Body of pancreas (tissue), 4 donors: ENCODE measurements around the gene NIFK. TPM values are rescaled to one million over a fixed set of nuclear protein-coding genes. Genes with fewer than 3 reads are reported as not detected.
"Not testable (repeated sequence)": the region's sequence is repeated elsewhere in the genome, so short reads cannot be mapped to it uniquely, and the experiment has no call there.

Experiments
- ATAC-seq: fragments of 150-250 bp; one replicate; pipeline ENCODE4 v1.9.1; 2016
- DNase-seq, 4 donors: peaks; one replicate each; pipeline ENCODE4 v3.0.0-alpha.2; 2019
- H3K27ac ChIP-seq, 4 donors: fragments of 200-600 bp; sonication (generic); 1 replicate in 3 of 4; 2 replicates in 1 of 4; pipeline versions ENCODE4 v1.5.1 to v1.6.1; 2016 to 2019; ENCODE audit warnings: mild to moderate bottlenecking in 1 of 4, mixed read lengths in 1 of 4, moderate library complexity in 1 of 4
- H3K27me3 ChIP-seq, 2 donors: fragments of 200-600 bp; sonication (generic); one replicate each; pipeline ENCODE4 v1.6.0; 2016; ENCODE audit warnings: mild to moderate bottlenecking in 1 of 2
- H3K36me3 ChIP-seq, 2 donors: fragments of 200-600 bp; sonication (generic); replicated peaks in 1 of 2; 2 replicates each; pipeline ENCODE4 v1.5.1; 2016; ENCODE audit warnings: low read depth in 2 of 2; ENCODE audit not compliant: insufficient read depth in 1 of 2
- H3K4me1 ChIP-seq: fragments of 200-600 bp; sonication (generic); one replicate; pipeline ENCODE4 v1.6.0; 2016
- H3K4me3 ChIP-seq, 2 donors: fragments of 200-600 bp; sonication (generic); 1 replicate in 1 of 2; 2 replicates in 1 of 2; pipeline ENCODE4 v1.5.1; 2016 to 2019
- H3K9me3 ChIP-seq, 3 donors: fragments of 200-600 bp; sonication (generic); 1 replicate in 2 of 3; 2 replicates in 1 of 3; pipeline ENCODE4 v1.5.1; 2016
- CTCF ChIP-seq, 7 experiments: fragments of 450-650 bp in 4 of 7; fragments of 200-600 bp in 3 of 7; sonication (generic) in 3 of 7; IDR thresholded peaks; one replicate each; pipeline ENCODE4 v1.5.1; 2016 to 2019; ENCODE audit warnings: antibody characterized with exemption in 7 of 7
- POLR2A ChIP-seq, 3 donors: fragments of 450-650 bp; IDR thresholded peaks; one replicate each; pipeline ENCODE4 v1.6.1; 2016; ENCODE audit warnings: antibody characterized with exemption in 3 of 3, mild to moderate bottlenecking in 2 of 3
- WGBS, 2 donors: methylation state at CpG; one replicate each; pipeline ENCODE4 v1.1.5; 2017; 5-methylcytosine and 5-hydroxymethylcytosine counted together
- intact Hi-C: fragments of 100-400 bp; cut with DNase I; formaldehyde crosslinking; loops from one replicate; pipeline ENCODE4 v1.15.1; 2023
- total RNA-seq, 2 donors: library from RNA; depleted of rRNA; stranded (reverse); fragments of >200 nt; gene quantifications; one replicate each; pipeline ENCODE4 v1.1.0, GENCODE V29; 2016

The NIFK gene
- total RNA-seq, 2 donors from 2014 or later, result 20.8 to 26.4 TPM

DNA sequence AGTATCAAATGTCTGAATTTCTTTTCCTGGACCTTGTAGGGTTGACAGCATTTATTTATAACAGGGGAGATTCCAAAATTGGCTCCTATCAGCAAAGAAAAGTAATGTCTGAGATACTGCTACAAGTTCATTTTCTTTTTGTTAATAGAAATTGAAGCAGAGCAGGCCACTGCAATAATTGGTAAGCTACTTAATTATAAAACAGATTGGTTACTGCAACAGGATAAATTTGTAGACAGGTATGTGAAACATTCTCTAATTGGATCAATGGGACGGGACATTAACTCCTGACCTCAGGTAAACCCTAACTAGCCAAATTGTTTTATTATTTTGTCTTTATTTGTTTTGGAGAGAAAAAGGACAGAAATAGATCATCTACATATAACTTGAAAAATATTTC is 20.5 kb downstream of the NIFK start:
- peak overlapping the region in 3 of 4 donors; percentile 32 to 69 (median 40) for H3K27ac ChIP-seq
- no peak overlapping the region for H3K4me3 ChIP-seq
- H3K36me3 ChIP-seq, result no peaks in the 10 kb centered on the region
- DNase-seq (no peak), ATAC-seq (peak; percentile 30)
- no peaks in the 10 kb centered on the region for H3K9me3 ChIP-seq
- H3K27me3 ChIP-seq, result no peaks in the 10 kb centered on the region
- intact Hi-C loops, result no loop called here
- 46 to 72% methylated on average over 1 of the region's 1 CpG for WGBS, 2 donors
- TF ChIP-seq POLR2A (IDR thresholded peaks at IDR 0.05) (no peak), CTCF (IDR thresholded peaks at IDR 0.05) (no peak)
- H3K4me1 ChIP-seq, result peaks cover 7% of the 10 kb centered on the region

GRCh38 chr2:121711481-121711880 is 25.2 kb downstream of the NIFK start:
- H3K27me3 ChIP-seq, intact Hi-C loops, H3K36me3 ChIP-seq, DNase-seq, H3K9me3 ChIP-seq, H3K4me3 ChIP-seq, ATAC-seq: not testable (repeated sequence)
- peak overlapping the region in 2 of 4 donors; percentile 87 to 88 for H3K27ac ChIP-seq
- 68 to 97% methylated on average over 3 of the region's 3 CpGs for WGBS, 2 donors
- peaks cover 20% of the 10 kb centered on the region for H3K4me1 ChIP-seq

- DNase-seq (no peak), ATAC-seq (no peak)
- Histone ChIP-seq H3K27ac (peak overlapping the region; percentile 45 to 88 (median 76)), H3K4me1 (peaks cover 22% of the 10 kb centered on the region), H3K4me3 (no peak overlapping the region), H3K36me3 (no peaks in the 10 kb centered on the region), H3K9me3 (no peaks in the 10 kb centered on the region), H3K27me3 (no peaks in the 10 kb centered on the region)
- TF ChIP-seq POLR2A (IDR thresholded peaks at IDR 0.05) (no peak), CTCF (IDR thresholded peaks at IDR 0.05) (no peak)
- intact Hi-C loops, result no loop called here
- WGBS, 2 donors, result 44 to 49% methylated on average over 5 to 7 of the region's 7 CpGs
Observed at GRCh38 chr2:121710470-121711170, 26.1 kb downstream of the NIFK start.

GRCh38 chr2:121709776-121710469 is 26.8 kb downstream of the NIFK start:
- no peaks in the 10 kb centered on the region for H3K9me3 ChIP-seq
- DNase-seq, result peak in 1 of 4 donors; percentile 17
- no peak overlapping the region for H3K4me3 ChIP-seq
- intact Hi-C loops, result no loop called here
- no peaks in the 10 kb centered on the region for H3K36me3 ChIP-seq
- no peak for ATAC-seq
- TF ChIP-seq CTCF (IDR thresholded peaks at IDR 0.05), result no peak
- no peak for TF ChIP-seq POLR2A (IDR thresholded peaks at IDR 0.05)
- no peaks in the 10 kb centered on the region for H3K27me3 ChIP-seq
- peak overlapping the region; percentile 45 to 88 (median 76) for H3K27ac ChIP-seq
- H3K4me1 ChIP-seq, result peaks cover 22% of the 10 kb centered on the region
- WGBS, 2 donors, result 53 to 54% methylated on average over 10 to 11 of the region's 11 CpGs

DNA sequence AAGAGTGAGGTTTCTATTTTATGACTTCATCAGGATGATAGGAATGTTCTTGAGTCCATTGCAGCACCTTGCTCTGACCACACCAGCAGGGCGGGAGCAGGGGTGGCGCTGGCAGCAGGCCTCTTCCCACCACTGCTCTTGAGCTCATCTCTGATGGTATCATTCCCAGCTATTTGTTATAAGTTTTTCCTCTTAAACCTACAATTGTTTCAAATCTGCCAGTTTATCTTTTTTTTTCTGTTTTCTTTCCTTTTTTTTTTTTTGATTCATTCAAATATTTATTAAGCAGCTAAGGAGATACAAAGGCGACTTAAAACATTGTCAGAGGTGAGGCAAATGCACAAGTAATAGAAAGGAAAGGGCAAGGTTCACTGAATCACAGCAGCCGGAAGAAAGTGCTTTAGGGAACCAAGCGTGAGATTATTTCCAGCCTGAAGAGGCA is 28.7 kb downstream of the NIFK start:
- Histone ChIP-seq H3K27me3 (no peaks in the 10 kb centered on the region), H3K4me1 (peaks cover 22% of the 10 kb centered on the region), H3K36me3 (no peaks in the 10 kb centered on the region), H3K4me3 (no peak overlapping the region), H3K27ac (peak overlapping the region; percentile 65 to 88 (median 78)), H3K9me3 (no peaks in the 10 kb centered on the region)
- intact Hi-C loops, result no loop called here
- DNase-seq (peak; percentile 29 to 67 (median 51)), ATAC-seq (peak; percentile 84)
- WGBS, 2 donors, result 42 to 51% methylated on average over 5 of the region's 5 CpGs
- peak in 1 of 3 donors; percentile 25 for TF ChIP-seq POLR2A (IDR thresholded peaks at IDR 0.05)
- no peak for TF ChIP-seq CTCF (IDR thresholded peaks at IDR 0.05)
